Measurements from ENCODE around the gene CD96. TPM values are rescaled to one million over a fixed set of nuclear protein-coding genes. Genes with fewer than 3 reads are reported as not detected.
A peak's percentile ranks its signal among the peaks of the same experiment; 100 is the strongest.

CD96 gene
- total and polyA plus RNA-seq, 2 donors (not counting 1 experiment from before 2014, with no cell fraction given) = 0.10 TPM; not detected in 1

- no peak overlapping the region for H3K4me2 ChIP-seq (ENCODE audit: extremely low read depth, insufficient read depth, low read length)
- peak in 1 of 2 donors; percentile 40 for DNase-seq (ENCODE audit: low read depth in 2 of 2)
- no peak overlapping the region for H3K9ac ChIP-seq (ENCODE audit: insufficient read depth, low read length)
- TF ChIP-seq CTCF (conservative IDR thresholded peaks at IDR 0.05 in 1 of 2, IDR thresholded peaks at IDR 0.05 in 1 of 2; ENCODE audit: low read depth in 1 of 2, low read length in 2 of 2) = no peak
- TF ChIP-seq EZH2 (IDR thresholded peaks at IDR 0.05; ENCODE audit: low read length, missing control alignments) = no peak
- no peak overlapping the region for H3K4me3 ChIP-seq (replicated peaks in 1 of 4; ENCODE audit: control extremely low read depth in 1 of 4, insufficient read depth in 1 of 4, low read depth in 3 of 4, low read length in 4 of 4)
- no peaks in the 10 kb centered on the region for H3K79me2 ChIP-seq (ENCODE audit: control insufficient read depth, insufficient read depth, low read length)
- H3K36me3 ChIP-seq (ENCODE audit: control insufficient read depth, insufficient read depth, low read length) = no peaks in the 10 kb centered on the region
- peaks cover 2% of the 10 kb centered on the region for H3K27me3 ChIP-seq (ENCODE audit: control insufficient read depth, insufficient read depth, low read length)
- H3K9me3 ChIP-seq (ENCODE audit: control insufficient read depth, insufficient read depth, low read depth, low read length) = no peaks in the 10 kb centered on the region
- no peak overlapping the region for H3K27ac ChIP-seq (ENCODE audit: insufficient read depth, low read length)
- no peaks in the 10 kb centered on the region for H3K4me1 ChIP-seq (ENCODE audit: control insufficient read depth, extremely low read depth, insufficient read depth, low read length)
- no peak overlapping the region for H2AFZ ChIP-seq (ENCODE audit: low read length)
- no peaks in the 10 kb centered on the region for H4K20me1 ChIP-seq (ENCODE audit: control insufficient read depth, extremely low read depth, insufficient read depth, low read length)
Observed at GRCh38 chr3:111681661-111682426, 139.8 kb downstream of the CD96 start.

- Histone ChIP-seq H3K9ac (ENCODE audit: insufficient read depth, low read length) (no peak overlapping the region), H3K4me1 (ENCODE audit: control insufficient read depth, extremely low read depth, insufficient read depth, low read length) (no peaks in the 10 kb centered on the region), H3K9me3 (ENCODE audit: control insufficient read depth, insufficient read depth, low read depth, low read length) (no peaks in the 10 kb centered on the region), H4K20me1 (ENCODE audit: control insufficient read depth, extremely low read depth, insufficient read depth, low read length) (no peaks in the 10 kb centered on the region), H3K4me3 (replicated peaks in 1 of 4; ENCODE audit: control extremely low read depth in 1 of 4, insufficient read depth in 1 of 4, low read depth in 3 of 4, low read length in 4 of 4) (no peak overlapping the region), H3K27me3 (ENCODE audit: control insufficient read depth, insufficient read depth, low read length) (peaks cover 2% of the 10 kb centered on the region), H3K79me2 (ENCODE audit: control insufficient read depth, insufficient read depth, low read length) (no peaks in the 10 kb centered on the region), H3K4me2 (ENCODE audit: extremely low read depth, insufficient read depth, low read length) (no peak overlapping the region), H2AFZ (ENCODE audit: low read length) (no peak overlapping the region), H3K36me3 (ENCODE audit: control insufficient read depth, insufficient read depth, low read length) (no peaks in the 10 kb centered on the region), H3K27ac (ENCODE audit: insufficient read depth, low read length) (no peak overlapping the region)
- DNase-seq (ENCODE audit: low read depth in 2 of 2) = no peak
- TF ChIP-seq EZH2 (IDR thresholded peaks at IDR 0.05; ENCODE audit: low read length, missing control alignments) = no peak
- no peak for TF ChIP-seq CTCF (conservative IDR thresholded peaks at IDR 0.05 in 1 of 2, IDR thresholded peaks at IDR 0.05 in 1 of 2; ENCODE audit: low read depth in 1 of 2, low read length in 2 of 2)
Observed at GRCh38 chr3:111684640-111685039, 142.6 kb downstream of the CD96 start.

- Histone ChIP-seq H3K9ac (ENCODE audit: insufficient read depth, low read length) (no peak overlapping the region), H2AFZ (ENCODE audit: low read length) (no peak overlapping the region), H3K36me3 (ENCODE audit: control insufficient read depth, insufficient read depth, low read length) (no peaks in the 10 kb centered on the region), H3K79me2 (ENCODE audit: control insufficient read depth, insufficient read depth, low read length) (no peaks in the 10 kb centered on the region), H3K4me3 (replicated peaks in 1 of 4; ENCODE audit: control extremely low read depth in 1 of 4, insufficient read depth in 1 of 4, low read depth in 3 of 4, low read length in 4 of 4) (no peak overlapping the region), H4K20me1 (ENCODE audit: control insufficient read depth, extremely low read depth, insufficient read depth, low read length) (no peaks in the 10 kb centered on the region), H3K27ac (ENCODE audit: insufficient read depth, low read length) (no peak overlapping the region), H3K9me3 (ENCODE audit: control insufficient read depth, insufficient read depth, low read depth, low read length) (no peaks in the 10 kb centered on the region), H3K4me2 (ENCODE audit: extremely low read depth, insufficient read depth, low read length) (no peak overlapping the region), H3K4me1 (ENCODE audit: control insufficient read depth, extremely low read depth, insufficient read depth, low read length) (no peaks in the 10 kb centered on the region), H3K27me3 (ENCODE audit: control insufficient read depth, insufficient read depth, low read length) (no peaks in the 10 kb centered on the region)
- no peak for TF ChIP-seq EZH2 (IDR thresholded peaks at IDR 0.05; ENCODE audit: low read length, missing control alignments)
- no peak for DNase-seq (ENCODE audit: low read depth in 2 of 2)
Observed at GRCh38 chr3:111688190-111688800, 146.3 kb downstream of the CD96 start.
